Head of caudate nucleus (tissue), 42 donors: Measurements from ENCODE around the gene SLC6A8.

Source experiments
- DNase-seq, 42 donors: peaks; one replicate each; pipeline versions ENCODE4 v3.0.0 to v3.0.0-alpha.2; 2020 to 2021; ENCODE audit warnings: mixed read lengths in 7 of 42
- intact Hi-C: fragments of 100-400 bp; cut with DNase I; formaldehyde crosslinking; loops from one replicate; pipeline ENCODE4 v1.15.0; 2022

SLC6A8 gene

DNA sequence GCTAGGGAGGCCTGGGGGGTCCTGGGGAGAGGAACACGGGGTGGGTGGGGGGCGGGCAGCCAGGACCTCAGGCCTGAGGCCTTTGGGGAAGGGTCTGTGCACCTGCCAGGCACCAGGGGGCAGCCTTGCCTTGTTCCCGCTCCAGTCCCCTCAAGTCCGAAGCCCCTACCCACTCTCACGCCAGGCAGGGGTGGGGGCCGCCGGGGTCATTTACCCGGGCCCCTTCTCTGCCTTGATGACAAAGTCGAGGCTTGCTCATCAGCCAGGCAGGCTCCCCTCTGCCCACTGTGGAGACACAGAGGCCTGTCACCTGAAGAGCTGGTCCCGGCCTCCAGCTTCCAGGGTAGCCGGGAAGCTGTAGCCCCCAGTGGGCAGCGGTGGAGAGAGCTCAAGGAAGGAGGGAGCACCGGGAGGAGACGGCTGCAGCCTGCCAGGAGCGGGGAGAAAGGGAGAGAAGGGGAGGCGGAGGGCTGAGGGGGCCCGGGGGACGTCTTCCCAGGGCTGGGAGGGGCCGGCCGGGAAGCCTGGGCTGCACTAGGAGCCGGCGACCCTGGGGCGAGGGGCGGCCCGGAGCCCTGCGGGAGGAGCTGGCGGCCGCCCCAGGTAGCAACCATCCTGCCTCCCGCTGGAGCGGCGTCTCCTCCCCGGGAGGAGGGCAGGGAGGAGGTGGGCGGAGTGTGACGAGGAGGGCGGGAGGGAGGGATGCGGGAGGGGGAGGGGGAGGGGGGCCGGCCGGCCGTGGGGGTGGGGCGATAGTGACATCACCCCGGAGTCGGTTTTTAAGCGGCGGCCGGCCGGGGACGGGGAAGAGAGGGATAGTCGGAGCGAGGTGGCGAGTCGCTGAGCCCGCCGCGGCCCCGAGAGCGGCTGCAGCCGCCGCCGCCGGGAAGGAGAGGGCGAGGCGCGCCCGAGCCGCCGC, at the start of gene SLC6A8:
SLC6A8 (plus strand) TSS at position 806 of the 919 bp plus-strand sequence. CDS start 649 bp downstream, outside the sequence.
- DNase-seq, result peak; percentile 54 to 92 (median 81)
- intact Hi-C loops, result loop anchor here (2.0 kb wide), 1 partner anchor 77 kb away; the partner anchor contains the start of gene PLXNB3

DNA sequence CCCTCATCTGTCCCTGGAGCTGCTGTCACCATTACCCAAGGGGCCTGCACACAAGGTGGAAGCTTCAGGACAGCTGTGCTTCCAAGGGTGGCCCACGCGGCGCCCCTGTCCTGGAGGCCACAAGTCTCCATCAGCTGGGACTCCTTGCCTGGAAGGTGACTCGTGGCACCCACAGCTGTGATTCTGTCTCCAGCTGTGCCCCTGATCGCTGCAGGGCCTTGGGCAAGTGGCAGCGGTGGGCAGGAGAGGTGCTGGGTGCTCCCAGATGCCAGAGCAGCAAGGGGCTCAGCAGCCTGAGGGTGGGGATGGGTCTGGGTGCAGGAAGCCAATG, 49.7 kb upstream of the SLC6A8 start:
- intact Hi-C loops, result no loop called here

DNA sequence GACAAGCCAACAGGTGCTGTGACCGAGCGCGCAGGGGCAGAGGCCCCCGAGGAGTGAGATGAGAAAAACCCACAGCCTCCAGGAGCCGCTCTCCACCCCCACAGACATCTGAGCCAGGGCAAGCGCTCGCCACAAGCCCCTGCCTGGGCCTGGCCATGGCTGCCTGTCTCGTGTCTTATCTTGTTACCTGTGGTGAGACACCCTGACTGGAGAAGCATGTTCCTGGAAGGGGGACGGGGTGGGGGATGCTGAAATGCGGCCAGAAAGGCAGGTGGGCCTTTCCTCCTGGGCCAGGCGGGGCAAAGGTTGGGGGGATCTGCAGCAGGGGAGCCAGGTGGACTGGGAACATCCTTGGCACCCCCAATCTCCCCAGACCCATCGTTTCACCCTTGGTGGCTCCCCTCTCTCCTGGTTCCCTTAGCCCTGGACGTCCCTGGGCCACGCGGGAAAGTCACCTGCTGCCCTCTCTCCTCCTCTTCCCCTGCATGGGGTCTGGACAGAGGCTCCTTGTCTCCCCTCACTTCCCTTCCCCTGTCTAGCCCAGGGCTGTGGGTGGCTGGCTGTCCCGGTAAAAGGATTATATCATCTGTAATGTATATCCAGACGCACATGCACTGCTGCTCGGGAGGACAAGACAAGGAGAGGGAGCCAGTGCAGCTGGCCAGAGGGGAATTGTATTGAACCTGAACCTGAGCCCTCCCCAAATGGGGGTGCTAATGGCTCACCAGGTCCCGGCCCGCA, 49.1 kb upstream of the SLC6A8 start:
- DNase-seq, result peak in 3 of 42 donors; percentile 5 to 27 (median 9)
- intact Hi-C loops, result no loop called here

More for the DNA sequence above, 49.7 kb upstream of the SLC6A8 start:
- DNase-seq, result peak in 3 of 42 donors; percentile 9 to 15 (median 11)

DNA sequence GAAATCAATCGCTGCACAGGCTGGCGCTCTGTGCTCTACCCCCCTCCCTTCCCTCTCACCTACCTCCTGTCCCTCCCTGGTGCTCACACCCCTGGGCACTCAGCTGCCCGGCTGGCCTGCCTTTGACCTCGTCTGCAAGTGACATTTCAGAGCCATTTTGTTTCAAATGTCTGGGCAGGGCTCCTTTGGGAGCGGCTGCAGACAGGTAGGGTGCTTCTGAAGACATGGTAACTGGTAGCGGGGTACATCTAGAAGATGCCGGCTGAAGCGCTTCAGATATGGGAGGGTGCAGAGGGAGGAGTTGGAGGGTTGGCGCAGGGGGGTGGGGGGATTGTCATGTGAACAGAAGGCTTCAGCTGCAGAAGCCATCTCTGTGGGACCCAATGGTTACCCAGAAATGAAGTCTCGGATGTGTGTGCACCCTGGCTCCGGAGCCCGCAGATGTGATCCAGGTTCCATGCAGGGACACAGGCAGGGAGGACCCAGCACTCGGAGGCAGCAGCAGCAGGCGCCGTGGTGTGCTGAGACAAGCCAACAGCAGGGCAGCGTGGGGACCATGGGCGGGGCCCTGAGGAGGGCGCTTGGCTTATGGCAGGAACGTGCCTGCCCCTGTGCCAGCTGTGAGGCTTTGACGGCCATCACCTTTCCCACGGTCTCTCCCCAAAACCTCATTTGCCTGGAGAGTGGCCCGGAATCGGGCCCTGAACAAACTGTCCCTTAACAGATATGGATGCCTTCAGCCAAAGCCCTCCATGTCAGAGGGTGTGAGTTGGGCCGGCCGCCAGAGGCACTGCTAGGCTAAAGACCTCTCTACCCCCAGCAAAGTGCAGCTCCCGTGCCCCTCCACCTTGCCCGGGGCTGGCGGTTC, 48.3 kb upstream of the SLC6A8 start:
- peak in 4 of 42 donors; percentile 1 to 24 (median 16) for DNase-seq
- intact Hi-C loops, result no loop called here

DNA sequence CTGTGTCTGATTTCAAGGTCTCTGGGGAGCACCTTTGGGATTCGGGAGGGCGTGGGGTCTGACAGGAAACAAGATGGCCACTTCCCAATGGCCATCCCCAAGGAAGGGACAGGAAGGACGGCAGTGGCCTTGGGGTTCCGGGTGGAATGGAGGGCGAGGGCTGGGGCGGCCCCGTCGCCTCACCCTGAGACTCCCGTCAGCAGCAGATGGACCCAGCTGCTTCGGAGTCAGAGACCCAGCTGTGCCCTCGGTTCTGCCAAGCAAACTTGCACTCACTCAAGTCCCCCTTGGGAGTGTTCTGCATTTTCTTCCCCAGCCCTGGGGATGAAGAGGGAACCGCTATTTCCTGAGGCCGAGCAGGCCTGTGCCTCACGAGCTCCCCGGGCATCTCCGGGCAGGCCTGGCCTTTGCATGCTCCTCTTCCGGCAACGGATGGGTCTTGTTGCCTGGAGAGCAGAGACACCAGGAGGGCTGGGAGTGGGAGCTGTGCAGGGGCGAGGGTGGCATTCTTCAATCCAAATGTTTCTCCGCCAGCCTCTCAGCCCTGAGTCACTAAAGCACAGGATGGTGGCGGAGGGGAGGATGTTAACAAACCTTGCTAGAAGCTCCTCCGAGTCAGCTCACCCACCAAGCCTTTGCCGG, 47.6 kb upstream of the SLC6A8 start:
- intact Hi-C loops, result no loop called here
- peak in 26 of 42 donors; percentile 24 to 78 (median 47) for DNase-seq

DNA sequence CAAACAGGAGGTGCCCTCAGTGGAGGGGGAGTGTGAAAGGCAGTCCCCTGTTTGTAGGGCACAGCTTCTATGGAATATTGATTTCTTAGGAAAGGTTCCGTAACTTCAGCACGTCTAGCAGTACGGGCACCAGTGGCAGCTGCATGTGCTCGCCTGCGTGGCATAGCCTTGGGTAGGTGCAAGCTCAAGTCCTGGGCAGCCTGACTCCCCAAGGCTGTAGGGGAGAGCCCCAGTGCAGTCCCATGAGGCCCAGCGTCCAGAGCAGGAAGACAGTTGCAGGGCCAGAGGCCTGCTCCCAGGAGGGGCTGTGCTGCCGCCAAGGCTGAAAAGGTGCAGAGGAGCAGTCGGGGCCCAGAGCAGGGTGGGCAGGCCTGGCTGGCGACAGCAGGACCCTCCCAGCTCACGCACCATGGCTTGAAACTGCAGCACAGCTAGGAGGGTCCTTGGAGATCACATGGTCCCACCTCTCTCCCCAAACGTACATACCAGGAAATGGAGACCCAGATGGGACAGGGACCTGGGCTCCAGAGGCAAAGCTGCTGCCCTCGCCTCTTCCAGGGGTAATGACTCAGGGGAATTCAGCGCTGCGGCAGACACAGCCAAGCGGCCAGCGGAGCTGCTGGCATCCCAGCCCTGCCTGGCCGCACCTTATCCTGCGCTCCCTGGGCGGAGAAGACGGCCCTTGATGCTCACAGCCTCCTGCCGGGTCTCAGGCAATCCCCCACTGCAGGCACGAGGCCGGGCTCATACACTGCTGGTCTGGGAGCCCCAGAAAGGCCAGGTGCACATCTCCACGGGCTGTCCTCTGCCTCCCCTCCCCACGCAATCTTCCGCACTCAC, 46.8 kb upstream of the SLC6A8 start:
- intact Hi-C loops, result no loop called here
- peak in 8 of 42 donors; percentile 15 to 40 (median 30) for DNase-seq

DNA sequence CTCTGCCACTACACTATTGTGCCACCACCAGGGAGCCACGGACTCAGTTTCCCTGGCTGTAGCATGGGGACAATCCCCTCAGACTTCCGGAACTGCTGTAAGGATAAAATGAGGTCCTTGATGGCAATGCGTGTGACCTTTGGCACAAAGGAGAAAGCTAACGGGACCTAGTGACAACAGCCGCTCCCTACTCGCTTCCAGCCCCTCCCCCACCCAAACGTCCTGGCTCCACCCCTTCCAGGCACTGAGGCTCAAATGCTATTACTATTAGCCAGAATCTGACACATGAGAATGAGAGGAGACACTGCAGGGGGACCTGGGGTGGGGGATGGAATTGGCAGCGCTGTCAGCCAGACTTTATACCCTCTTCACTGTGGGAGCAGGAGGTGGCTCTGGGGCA, 46.1 kb upstream of the SLC6A8 start:
- DNase-seq, result peak in 6 of 42 donors; percentile 7 to 23 (median 12)
- intact Hi-C loops, result no loop called here

DNA sequence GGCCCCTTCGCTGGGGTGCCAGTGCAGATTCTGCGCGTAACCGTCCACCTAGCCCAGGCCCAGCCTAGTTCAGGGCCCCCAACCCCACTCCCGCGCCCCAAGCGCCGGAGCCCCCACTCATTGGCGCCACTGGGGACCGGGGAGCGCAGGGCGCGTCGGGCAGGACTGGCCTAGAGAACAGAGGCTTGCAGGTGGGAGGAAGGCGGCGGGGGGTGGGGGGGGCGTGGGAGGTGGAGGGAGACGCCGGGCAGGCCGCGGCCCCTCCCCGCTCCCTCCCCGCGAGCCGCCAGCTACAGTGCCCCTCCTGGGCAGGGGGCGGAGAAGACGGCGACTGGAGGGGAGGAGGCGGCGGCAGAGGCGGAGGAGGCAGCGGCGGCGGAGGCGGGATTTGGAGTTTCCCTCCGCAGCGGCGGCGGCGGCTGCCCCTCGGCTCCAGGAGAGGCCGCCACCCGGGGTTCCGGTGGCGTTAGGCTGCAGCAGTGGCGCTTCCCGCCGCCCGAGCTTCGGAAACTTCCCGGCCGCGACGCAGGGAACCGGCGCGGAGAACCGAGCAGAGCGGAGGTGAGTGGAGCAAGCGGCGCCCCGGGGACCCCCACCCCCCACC, 45.6 kb upstream of the SLC6A8 start:
- DNase-seq, result peak in 8 of 42 donors; percentile 7 to 46 (median 28)

DNA sequence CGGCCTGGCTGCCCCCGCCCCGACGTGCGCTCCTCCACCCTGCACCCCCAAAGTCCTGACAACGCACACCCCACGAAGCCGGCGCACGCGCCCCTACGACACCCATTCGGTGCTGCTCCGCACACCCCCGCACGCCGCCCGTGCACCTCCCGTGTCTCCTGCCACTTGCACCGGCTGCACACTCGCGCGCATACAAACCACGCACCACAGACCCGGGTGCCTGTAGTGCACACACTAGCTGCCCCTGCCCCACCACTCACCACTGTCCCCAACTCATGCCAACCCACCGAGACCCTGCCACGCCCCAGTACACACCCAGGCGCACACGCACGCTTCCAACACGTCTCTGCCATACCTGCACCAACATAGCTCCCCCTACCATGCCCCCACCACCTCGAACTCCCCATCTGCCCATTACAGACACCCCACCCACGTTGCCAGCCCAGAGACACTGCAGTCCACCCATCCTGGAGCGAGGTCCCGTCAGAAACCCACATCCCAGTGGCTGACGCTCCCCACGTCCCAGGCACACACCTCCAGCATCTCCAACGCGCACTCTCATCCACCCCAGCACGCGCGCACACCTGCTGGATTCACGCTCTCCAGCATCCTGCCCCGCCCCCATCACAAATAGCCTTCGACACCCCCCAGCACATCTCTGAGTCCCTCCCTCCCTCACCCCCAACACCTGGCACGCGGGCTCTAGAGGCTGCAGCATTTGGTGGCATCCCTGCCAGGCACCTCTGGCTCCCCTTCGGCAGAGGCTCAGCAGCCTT, 44.9 kb upstream of the SLC6A8 start:
- intact Hi-C loops, result no loop called here
- peak in 29 of 42 donors; percentile 26 to 71 (median 46) for DNase-seq

More for the DNA sequence above, 45.6 kb upstream of the SLC6A8 start:
- intact Hi-C loops, result no loop called here

DNA sequence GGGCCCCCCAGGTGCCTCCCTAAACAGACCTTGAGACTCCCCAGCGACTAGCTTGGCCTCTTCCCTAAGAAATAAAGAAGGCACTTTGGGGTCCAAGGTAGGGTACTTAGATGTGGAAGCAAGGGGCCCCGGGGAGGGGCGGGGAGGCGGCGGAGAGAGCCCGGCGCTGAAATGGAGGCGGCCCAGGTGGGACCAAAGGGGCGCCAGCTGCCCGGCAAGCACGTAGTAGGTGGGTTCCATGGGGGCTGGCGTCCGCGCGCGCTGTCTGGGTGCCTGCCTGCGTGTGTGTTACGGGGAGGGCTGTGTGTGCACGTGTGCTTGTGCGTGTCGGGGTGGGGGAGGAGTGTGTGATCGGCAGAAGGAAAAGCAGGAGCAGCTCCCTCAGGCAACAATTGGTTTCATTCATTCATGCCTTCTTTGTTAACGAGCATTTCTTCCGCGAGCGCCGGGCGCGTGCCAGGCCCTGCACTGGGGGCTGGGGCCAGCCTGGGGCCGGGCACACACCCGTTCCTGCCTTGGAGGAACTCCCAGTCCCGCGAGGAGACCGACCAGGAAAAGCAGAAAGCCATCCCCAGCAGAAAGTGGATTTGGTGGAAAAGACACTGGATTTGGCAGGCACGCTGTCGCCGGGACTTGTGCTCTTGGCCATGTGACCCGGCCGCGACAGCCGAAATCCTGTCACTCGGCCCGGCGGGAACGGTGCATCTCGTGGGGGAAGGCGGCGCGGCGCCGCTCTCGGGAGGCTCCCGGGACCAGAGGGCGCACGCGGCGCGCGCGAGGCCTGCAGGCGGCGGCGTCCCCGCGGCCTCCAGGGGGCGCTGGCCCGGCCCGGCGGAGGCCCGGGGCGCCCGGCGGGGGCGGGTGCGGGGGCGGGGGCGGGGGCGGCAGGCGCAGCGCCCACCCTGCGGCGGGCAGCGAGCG, 44.0 kb upstream of the SLC6A8 start:
- peak in 37 of 42 donors; percentile 22 to 75 (median 53) for DNase-seq
- intact Hi-C loops, result no loop called here

DNA sequence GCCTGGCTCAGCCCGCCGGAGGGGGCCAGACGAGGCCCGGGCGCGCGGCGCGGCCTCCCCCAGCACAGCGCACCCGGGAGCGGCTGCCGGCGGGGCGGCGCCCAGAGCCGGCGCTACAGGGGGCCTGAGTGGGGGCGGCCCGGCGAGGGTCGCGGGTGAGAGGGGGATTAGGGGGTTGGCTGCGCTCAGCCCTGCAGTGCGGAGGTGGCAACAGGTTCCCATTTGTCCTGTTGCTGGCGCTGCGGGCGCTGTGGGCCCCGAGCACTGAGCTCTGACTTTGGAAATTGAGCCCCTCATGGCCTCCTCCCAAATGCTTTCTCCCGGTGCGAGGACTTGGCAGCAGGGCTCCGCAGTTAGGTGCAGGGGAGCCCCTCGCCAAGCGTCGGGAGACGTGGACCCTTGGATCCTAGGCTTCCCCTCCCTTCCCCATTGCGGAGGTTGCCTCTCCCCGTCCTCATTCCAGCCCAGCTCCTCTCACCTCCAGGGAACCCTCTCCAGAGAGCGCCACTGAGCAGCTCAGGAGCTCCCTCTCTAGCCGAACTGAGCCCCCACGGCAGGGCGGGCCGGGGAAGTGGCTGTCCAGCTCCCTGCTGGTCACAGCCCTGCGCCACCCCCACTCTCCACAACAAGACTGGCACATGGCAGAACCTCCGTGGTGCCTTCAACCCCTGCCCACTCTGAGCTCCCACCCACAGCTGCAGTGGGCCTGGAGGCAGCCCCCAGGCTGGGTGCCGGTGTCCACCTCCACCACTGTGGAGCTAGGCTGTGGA, 43.2 kb upstream of the SLC6A8 start:
- DNase-seq, result peak in 17 of 42 donors; percentile 11 to 48 (median 31)
- intact Hi-C loops, result no loop called here

DNA sequence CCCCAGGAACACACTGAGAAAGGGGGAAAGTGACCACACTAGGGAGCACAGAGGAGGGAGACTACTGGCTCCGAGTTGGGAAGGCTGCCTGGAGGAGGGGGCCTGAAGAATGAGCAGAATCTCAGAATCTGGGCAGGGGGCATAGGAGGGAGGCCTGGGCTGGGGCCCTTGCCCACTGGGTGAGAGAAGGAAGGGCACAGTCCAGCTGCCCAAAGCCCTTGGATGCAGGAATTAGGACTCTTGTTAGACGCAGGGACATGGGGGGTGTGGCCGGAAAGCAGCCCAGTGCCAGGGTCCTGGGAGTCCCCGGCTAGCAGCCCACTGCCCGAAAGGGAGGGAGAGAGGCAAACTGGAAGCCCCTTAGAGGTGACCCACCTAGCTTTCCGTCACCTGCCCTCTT, 42.6 kb upstream of the SLC6A8 start:
- DNase-seq, result peak in 7 of 42 donors; percentile 4 to 21 (median 10)

DNA sequence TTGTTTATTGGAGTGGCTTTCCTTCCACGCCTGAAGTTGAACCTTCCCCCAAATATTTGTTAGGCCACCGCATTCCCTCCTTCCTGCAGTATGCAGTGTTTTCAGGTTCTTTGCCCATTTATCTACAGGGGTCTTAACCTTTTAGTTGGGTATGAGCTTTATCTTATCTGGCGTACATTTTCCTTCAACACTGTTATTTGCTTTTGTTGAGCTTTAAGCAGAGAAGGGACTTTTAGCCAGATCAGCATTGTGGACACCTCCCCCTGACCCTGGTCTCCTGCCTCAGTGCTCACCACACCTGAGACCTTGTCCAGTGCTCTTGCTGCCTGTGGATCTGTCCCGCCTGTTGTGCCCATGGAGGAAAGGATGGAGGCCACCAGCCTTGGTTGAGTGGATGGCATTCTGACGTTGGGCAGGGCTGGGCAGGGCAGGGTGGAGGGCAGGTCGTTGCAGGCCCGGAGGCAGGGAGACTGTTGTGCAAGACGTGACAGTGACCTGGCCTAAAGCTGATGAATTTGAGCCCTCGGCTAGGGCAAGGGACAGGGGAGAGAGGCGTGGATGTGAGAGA, 41.7 kb upstream of the SLC6A8 start:
- peak in 5 of 42 donors; percentile 2 to 26 (median 15) for DNase-seq
- intact Hi-C loops, result no loop called here

More for the DNA sequence above, 42.6 kb upstream of the SLC6A8 start:
- intact Hi-C loops, result no loop called here
